HCT116 (cell line): ENCODE measurements around the gene ASPHD1. TPM values are rescaled to one million over a fixed set of nuclear protein-coding genes. Genes with fewer than 3 reads are reported as not detected.

ENCODE experiments used
- ATAC-seq: fragments of 200-7000 bp; cut with Tn5 transposase; 2 replicates; pipeline ENCODE4 v1.9.1; 2020; ENCODE audit warnings: mild to moderate bottlenecking, moderate library complexity
- BruUV-seq: library from RNA; stranded (reverse); fragments of 400-500 nt; replicated peaks from 2 replicates; lab custom pipeline; 2021; lab: Mats Ljungman, UMichigan
- CTCF ChIA-PET: fragments of 300-600 bp; sonication (Branson Sonifier 250); formaldehyde crosslinking; loops from one replicate; lab custom pipeline; 2021; ENCODE audit warnings: antibody characterized with exemption; lab: Charles Lee
- POLR2A ChIA-PET: fragments of 300-600, 350-600 bp; sonication (Branson Sonifier 250); formaldehyde crosslinking; loops from one replicate; lab custom pipeline; 2021; ENCODE audit warnings: antibody characterized with exemption; lab: Charles Lee
- RAD21 ChIA-PET, 2 experiments: fragments of 300-600 bp; sonication (Branson Sonifier 250); formaldehyde crosslinking; loops; one replicate each; lab custom pipeline; 2023; ENCODE audit warnings: low total read pairs in 2 of 2; ENCODE audit not compliant: uncharacterized antibody in 2 of 2, unreplicated experiment in 2 of 2, low non-redundant PET in 1 of 2; lab: Charles Lee
- DNase-seq: peaks from one replicate; pipeline ENCODE4 v3.0.0-alpha.2; 2010; ENCODE audit warnings: low read depth, low spot score
- H2AFZ ChIP-seq: fragments of 200-600 bp; shearing (Covaris generic), sonication (generic); 2 replicates; pipeline ENCODE4 v1.6.1; 2017; ENCODE audit warnings: low read depth, mixed run types, mixed read lengths, antibody characterized with exemption, low read length; ENCODE audit not compliant: poor library complexity, severe bottlenecking
- H3K27ac ChIP-seq: 2 replicates; pipeline ENCODE4 v1.5.1; 2012; ENCODE audit warnings: low read depth, low read length
- H3K27me3 ChIP-seq: fragments of 200-600 bp; sonication (generic); 2 replicates; pipeline ENCODE4 v1.6.1; 2016; ENCODE audit warnings: mixed run types, low read length, mixed read lengths; ENCODE audit not compliant: insufficient read depth
- H3K36me3 ChIP-seq, 2 experiments: fragments of 200-500 bp in 1 of 2; fragments of 200-600 bp in 1 of 2; sonication (Bioruptor generic) in 1 of 2; sonication (generic) in 1 of 2; 2 replicates each; pipeline versions ENCODE4 v1.5.1 to v1.6.1; 2014 to 2016; ENCODE audit warnings: low read length in 2 of 2, inconsistent platforms in 1 of 2, mixed read lengths in 1 of 2, mixed run types in 1 of 2; ENCODE audit not compliant: insufficient read depth in 2 of 2, control insufficient read depth in 1 of 2
- H3K4me1 ChIP-seq, 2 experiments: fragments of 200-600 bp in 1 of 2; sonication (generic) in 1 of 2; 2 replicates each; pipeline versions ENCODE4 v1.5.1 to v1.6.1; 2012 to 2017; ENCODE audit warnings: low read length in 2 of 2, inconsistent platforms in 1 of 2, mild to moderate bottlenecking in 1 of 2, mixed read lengths in 1 of 2, mixed run types in 1 of 2, moderate library complexity in 1 of 2; ENCODE audit not compliant: insufficient read depth in 2 of 2, control insufficient read depth in 1 of 2
- H3K4me2 ChIP-seq: fragments of 200-600 bp; sonication (generic); 2 replicates; pipeline ENCODE4 v1.6.1; 2017; ENCODE audit warnings: mixed run types, low read length, mixed read lengths
- H3K4me3 ChIP-seq, 2 experiments: fragments of 200-600 bp in 1 of 2; sonication (generic) in 1 of 2; replicated peaks in 1 of 2; 2 replicates each; pipeline ENCODE4 v1.5.1; 2011 to 2016; ENCODE audit warnings: low read length in 2 of 2, control low read depth in 1 of 2, low read depth in 1 of 2, mild to moderate bottlenecking in 1 of 2, mixed read lengths in 1 of 2, mixed run types in 1 of 2
- H3K79me2 ChIP-seq: fragments of 200-600 bp; sonication (generic); 2 replicates; pipeline ENCODE4 v1.6.1; 2017; ENCODE audit warnings: mild to moderate bottlenecking, mixed run types, low read length, moderate library complexity, mixed read lengths; ENCODE audit not compliant: insufficient read depth
- H3K9ac ChIP-seq: fragments of 200-600 bp; sonication (generic); 2 replicates; pipeline ENCODE4 v1.6.1; 2016; ENCODE audit warnings: low read length, mixed read lengths
- H3K9me2 ChIP-seq: fragments of 200-600 bp; sonication (generic), shearing (Covaris generic); 2 replicates; pipeline ENCODE4 v1.6.1; 2017; ENCODE audit warnings: mixed run types, mild to moderate bottlenecking, moderate library complexity; ENCODE audit not compliant: insufficient read depth
- H3K9me3 ChIP-seq, 2 experiments: fragments of 200-500 bp in 1 of 2; fragments of 200-600 bp in 1 of 2; sonication (Bioruptor generic) in 1 of 2; sonication (generic) in 1 of 2; 2 replicates each; pipeline ENCODE4 v1.6.1; 2014 to 2017; ENCODE audit warnings: low read length in 2 of 2, mixed read lengths in 2 of 2, inconsistent platforms in 1 of 2, low read depth in 1 of 2, mild to moderate bottlenecking in 1 of 2, mixed run types in 1 of 2, moderate library complexity in 1 of 2; ENCODE audit not compliant: control insufficient read depth in 1 of 2, insufficient read depth in 1 of 2
- H4K20me1 ChIP-seq: fragments of 200-600 bp; sonication (generic), shearing (Covaris generic); 2 replicates; pipeline ENCODE4 v1.6.1; 2017; ENCODE audit warnings: mixed run types, mild to moderate bottlenecking, moderate library complexity; ENCODE audit not compliant: insufficient read depth
- CEBPB ChIP-seq: IDR thresholded peaks from 2 replicates; pipeline ENCODE4 v1.6.1; 2012; ENCODE audit warnings: low read depth
- JUND ChIP-seq: IDR thresholded peaks from 2 replicates; pipeline ENCODE4 v1.6.1; 2012
- REST ChIP-seq: IDR thresholded peaks from 2 replicates; pipeline ENCODE4 v1.6.1; 2012; ENCODE audit warnings: low read depth
- SRF ChIP-seq: IDR thresholded peaks from 2 replicates; pipeline ENCODE4 v1.6.1; 2012; ENCODE audit warnings: low read depth
- intact Hi-C: fragments of 100-400 bp; cut with micrococcal nuclease; formaldehyde crosslinking; loops from 2 replicates; pipeline ENCODE4 v1.10.0; 2022
- total RNA-seq: library from RNA; stranded (reverse); gene quantifications from one replicate; pipeline ENCODE4 v1.2.1, GENCODE V29; 2021; ENCODE audit not compliant: unreplicated experiment
- TF ChIP-seq, protein P1 (sequence below): IDR thresholded peaks from 2 replicates; pipeline ENCODE4 v1.6.1; 2011; ENCODE audit warnings: mild to moderate bottlenecking, low read length, moderate library complexity; ENCODE audit not compliant: insufficient replicate concordance; ENCODE audit errors: extremely low read depth

The ASPHD1 gene
- total RNA-seq, 1 experiment from 2014 or later, result 18.4 TPM

- TF ChIP-seq REST, result peak; percentile 86
- TF ChIP-seq, protein P1, sequence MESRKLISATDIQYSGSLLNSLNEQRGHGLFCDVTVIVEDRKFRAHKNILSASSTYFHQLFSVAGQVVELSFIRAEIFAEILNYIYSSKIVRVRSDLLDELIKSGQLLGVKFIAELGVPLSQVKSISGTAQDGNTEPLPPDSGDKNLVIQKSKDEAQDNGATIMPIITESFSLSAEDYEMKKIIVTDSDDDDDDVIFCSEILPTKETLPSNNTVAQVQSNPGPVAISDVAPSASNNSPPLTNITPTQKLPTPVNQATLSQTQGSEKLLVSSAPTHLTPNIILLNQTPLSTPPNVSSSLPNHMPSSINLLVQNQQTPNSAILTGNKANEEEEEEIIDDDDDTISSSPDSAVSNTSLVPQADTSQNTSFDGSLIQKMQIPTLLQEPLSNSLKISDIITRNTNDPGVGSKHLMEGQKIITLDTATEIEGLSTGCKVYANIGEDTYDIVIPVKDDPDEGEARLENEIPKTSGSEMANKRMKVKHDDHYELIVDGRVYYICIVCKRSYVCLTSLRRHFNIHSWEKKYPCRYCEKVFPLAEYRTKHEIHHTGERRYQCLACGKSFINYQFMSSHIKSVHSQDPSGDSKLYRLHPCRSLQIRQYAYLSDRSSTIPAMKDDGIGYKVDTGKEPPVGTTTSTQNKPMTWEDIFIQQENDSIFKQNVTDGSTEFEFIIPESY, result no peak
Observed at GRCh38 chr16:29899516-29900101, 679 bp upstream of the ASPHD1 start, which contains the start of gene SEZ6L2 (continued).

DNA sequence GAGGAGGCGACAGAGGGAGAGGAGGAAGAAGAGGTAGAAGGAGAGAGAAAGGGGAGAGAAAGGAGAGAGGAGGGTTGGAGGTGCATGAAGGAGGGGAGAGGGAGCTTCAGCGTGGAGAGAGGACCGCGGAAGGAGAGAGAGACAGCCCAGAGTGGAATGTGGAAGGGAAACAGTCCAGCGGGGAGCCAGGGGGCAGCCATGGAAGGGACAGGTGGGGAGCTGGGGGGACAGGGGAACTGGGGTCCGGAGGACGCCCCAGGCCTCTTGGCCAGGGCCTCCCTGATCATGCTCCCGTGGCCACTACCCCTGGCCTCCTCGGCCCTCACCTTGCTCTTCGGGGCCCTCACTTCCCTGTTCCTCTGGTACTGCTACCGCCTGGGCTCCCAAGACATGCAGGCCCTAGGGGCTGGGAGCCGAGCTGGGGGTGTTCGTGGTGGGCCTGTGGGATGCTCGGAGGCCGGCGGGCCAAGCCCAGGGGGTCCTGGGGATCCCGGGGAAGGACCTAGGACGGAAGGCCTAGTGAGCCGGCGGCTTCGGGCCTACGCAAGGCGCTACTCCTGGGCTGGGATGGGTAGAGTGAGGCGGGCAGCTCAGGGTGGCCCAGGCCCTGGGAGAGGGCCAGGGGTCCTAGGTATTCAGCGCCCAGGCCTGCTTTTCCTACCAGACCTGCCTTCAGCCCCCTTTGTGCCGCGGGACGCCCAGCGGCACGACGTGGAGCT lies 759 bp downstream of the ASPHD1 start:
- POLR2A ChIA-PET, result interaction anchor here (0.7 to 2.0 kb wide), 3 partner anchors 12 to 120 kb away, joined by 3 to 6 read pairs (median 4); partner anchors contain the start of gene PAGR1
- no peaks in the 10 kb centered on the region for H4K20me1 ChIP-seq
- H3K27me3 ChIP-seq, result no peaks in the 10 kb centered on the region
- peak overlapping the region; percentile 71 to 75 for H3K4me3 ChIP-seq
- peak overlapping the region; percentile 93 for H3K4me2 ChIP-seq
- RAD21 ChIA-PET, result no interaction called here
- TSS peak; percentile 57 for BruUV-seq
- no peaks in the 10 kb centered on the region for H3K79me2 ChIP-seq
- no peak overlapping the region for H2AFZ ChIP-seq
- CTCF ChIA-PET, result interaction anchor here (1.4 kb wide), 1 partner anchor 38 kb away, joined by 3 read pairs; the partner anchor contains the start of gene CDIPT
- no peaks in the 10 kb centered on the region for H3K9me3 ChIP-seq
- ATAC-seq (no peak), DNase-seq (no peak)
- H3K27ac ChIP-seq, result peak overlapping the region; percentile 78
- H3K36me3 ChIP-seq, result no peaks in the 10 kb centered on the region
- TF ChIP-seq SRF (no peak), CEBPB (no peak), JUND (no peak)
- H3K9ac ChIP-seq, result peak overlapping the region; percentile 73
- no peaks in the 10 kb centered on the region for H3K9me2 ChIP-seq
- intact Hi-C loops, result no loop called here
- peaks cover 9 to 31% of the 10 kb centered on the region in 2 experiments for H3K4me1 ChIP-seq
